ENCODE measurements around the gene IFITM1. TPM values are rescaled to one million over a fixed set of nuclear protein-coding genes. Genes with fewer than 3 reads are reported as not detected.

Gene IFITM1
- polyA plus RNA-seq, 3 donors, result 32.2 to 44.9 (median 33.7) TPM

GRCh38 chr11:292211-293121, 21.4 kb upstream of the IFITM1 start:
- no peak for DNase-seq

- DNase-seq, result no peak
Observed at GRCh38 chr11:293271-293851, 20.5 kb upstream of the IFITM1 start.

GRCh38 chr11:293852-294661, 19.8 kb upstream of the IFITM1 start:
- DNase-seq, result no peak

DNA sequence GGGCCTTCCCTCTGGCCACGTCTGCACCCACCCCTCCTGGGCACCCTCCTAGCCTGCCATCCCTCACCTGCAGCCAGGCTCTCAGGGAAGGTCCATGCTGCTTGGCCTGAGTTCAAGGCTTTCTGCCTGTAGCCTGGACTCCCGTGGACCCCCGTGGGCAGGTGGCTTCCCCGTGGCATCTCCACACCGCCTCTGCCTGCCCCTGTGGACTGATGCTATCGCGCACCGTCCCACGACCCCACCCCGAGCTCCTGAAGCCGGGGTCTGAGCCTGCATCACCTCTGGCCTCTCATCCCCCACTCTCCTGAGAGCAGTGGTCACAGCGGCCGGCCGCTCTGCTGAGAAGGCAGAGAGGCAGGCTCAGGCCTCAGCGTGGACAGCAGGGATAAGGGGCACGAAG, 19.1 kb upstream of the IFITM1 start:
- DNase-seq, result no peak

DNA sequence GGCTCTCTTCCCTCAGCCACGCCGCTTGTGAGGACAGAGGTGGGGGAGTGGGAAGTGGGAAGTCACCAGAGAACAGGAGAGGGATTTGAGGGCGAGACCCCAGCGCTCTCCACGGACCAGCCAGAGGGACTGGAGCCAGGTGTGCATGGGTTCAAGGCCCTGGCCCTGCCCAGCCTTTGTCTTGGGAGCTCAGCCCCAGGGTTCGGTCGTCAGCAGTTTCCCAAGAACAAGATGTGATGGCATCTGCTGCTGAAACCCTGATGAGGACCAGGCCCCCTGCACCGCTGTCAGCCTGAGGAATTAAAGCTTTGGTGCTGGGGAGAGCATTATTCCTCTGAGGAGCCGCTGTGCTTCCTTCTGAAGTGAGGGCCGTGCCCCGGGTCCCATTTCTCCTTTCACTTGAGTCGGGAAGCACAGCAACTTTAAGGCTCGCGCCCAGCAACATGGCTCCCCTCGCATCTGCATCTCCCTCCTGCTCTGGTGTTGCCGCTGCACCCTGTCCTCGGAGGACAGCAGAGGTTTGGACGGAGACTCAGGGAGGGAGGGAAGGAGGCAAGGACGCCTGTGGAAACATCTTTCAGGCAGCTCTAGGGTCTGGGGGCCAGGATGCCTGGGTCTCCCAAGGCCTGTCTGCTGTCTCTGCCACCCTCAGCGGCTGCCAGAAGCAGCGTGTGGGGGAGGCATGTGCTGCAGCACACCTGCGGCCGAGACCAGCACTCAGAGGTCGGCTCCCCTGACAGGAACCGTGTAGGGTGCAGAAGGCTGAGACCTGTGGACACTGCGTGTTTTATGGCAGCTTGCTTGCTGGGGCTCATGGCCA, 18.3 kb upstream of the IFITM1 start:
- DNase-seq, result no peak

DNA sequence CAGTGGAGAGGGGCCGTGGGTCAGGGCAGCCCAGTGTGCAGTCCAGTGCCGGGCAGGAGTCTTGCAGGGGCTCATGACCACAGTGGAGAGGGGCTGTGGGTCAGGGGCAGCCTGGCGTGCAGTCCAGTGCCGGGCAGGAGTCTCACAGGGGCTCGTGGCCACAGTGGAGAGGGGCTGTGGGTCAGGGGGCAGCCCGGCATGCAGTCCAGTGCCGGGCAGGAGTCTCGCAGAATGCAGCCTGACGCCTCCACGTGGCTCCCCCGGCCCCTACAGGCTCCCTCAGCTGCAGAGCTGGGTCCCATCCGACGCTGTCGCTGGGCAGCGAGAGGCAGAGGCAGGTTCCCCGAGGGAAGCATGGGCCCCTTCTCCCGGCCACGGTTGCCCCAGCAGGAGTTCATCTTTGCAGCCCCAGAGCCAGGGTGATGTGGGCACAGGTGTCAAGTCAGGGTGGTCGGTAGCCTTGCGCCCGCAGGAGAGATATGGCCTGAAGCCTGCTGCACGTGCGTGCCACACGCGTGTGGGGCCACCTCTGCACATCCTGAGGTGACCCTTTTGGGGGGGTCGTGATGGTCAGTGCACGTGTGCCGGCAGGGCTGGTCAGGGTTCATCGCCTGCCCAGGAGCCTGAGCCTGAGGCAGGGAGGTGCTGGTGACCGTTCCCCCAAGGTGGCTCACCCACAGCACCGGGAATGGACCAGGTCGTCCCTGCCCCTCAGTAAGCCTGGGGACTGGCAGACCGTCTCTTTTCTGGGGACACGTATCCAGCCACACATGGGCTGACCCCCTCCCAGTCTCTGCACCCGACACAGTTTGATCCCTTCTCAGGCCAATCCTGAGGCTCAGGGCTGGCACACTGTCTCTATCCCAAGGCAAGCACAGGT, 17.4 kb upstream of the IFITM1 start:
- no peak for DNase-seq

DNA sequence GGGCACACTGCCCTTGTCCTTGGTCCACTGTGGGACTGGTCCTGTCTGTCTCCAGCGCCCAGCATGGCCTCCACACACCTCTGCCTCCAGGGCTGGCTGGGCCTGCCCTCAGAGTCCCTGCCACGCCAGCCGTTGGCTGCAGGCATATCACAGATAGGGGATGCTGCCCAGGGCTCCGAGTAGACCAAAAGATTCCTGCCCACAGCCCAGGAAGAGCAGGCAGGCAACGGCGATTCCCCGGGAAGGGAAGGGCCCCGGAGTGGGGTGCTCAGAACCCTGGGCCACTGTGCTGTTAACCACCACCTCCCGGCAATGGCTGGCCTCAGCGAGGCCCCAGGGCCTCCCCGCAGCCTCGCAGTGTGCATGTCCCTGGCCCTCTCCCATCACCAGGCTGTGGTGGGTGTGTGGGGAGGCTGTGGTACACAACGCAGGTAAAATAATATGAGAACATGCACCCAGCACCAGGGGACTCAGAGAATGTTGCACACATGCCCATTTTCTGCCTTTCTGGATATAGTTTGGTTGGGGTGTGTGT, 16.7 kb upstream of the IFITM1 start:
- no peak for DNase-seq

GRCh38 chr11:297586-298405, 16.0 kb upstream of the IFITM1 start:
- no peak for DNase-seq

DNA sequence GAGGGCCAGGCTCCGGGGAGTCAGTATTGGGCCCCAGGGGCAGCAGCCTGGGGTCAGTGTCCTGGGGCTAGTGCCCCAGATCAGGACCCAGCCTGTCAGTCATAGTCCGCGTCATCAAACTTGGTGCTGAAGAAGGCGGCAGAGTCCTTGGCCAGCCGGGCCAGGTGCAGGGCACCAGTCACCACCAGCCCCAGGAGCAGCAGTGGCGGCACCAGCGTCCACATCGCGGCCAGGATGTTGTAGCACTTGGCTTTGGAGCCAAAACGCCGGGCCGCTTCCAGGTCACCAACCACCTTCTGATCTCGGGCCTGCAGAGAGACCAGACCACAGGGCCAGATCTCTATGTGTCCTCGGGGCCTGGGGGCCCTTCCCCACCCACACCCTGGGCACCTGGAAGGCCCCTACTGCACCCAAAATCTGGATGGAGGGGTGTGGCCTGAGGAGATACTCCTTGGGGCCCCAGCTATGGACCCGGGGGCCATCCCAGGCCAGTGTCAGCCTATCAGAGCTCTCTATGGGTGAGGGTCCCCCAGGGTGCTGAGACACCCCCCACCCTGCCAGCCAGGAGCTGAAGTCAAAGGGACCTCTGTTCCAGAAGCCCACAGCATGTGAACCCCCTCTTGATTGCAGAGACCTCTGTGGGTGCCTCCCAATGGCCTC, 15.3 kb upstream of the IFITM1 start:
- no peak for DNase-seq

GRCh38 chr11:299081-299891, 14.6 kb upstream of the IFITM1 start, which contains the start of gene IFITM5:
Gene IFITM5, minus strand, starts transcription at chr11:299526. Its CDS starts 36 bp downstream, at chr11:299490.
- DNase-seq, result no peak

GRCh38 chr11:299951-300735, 13.7 kb upstream of the IFITM1 start:
- no peak for DNase-seq

GRCh38 chr11:303363-303762, 10.5 kb upstream of the IFITM1 start:
- DNase-seq, result no peak

- no peak for DNase-seq
Observed at GRCh38 chr11:304061-304506, 9.8 kb upstream of the IFITM1 start.

DNA sequence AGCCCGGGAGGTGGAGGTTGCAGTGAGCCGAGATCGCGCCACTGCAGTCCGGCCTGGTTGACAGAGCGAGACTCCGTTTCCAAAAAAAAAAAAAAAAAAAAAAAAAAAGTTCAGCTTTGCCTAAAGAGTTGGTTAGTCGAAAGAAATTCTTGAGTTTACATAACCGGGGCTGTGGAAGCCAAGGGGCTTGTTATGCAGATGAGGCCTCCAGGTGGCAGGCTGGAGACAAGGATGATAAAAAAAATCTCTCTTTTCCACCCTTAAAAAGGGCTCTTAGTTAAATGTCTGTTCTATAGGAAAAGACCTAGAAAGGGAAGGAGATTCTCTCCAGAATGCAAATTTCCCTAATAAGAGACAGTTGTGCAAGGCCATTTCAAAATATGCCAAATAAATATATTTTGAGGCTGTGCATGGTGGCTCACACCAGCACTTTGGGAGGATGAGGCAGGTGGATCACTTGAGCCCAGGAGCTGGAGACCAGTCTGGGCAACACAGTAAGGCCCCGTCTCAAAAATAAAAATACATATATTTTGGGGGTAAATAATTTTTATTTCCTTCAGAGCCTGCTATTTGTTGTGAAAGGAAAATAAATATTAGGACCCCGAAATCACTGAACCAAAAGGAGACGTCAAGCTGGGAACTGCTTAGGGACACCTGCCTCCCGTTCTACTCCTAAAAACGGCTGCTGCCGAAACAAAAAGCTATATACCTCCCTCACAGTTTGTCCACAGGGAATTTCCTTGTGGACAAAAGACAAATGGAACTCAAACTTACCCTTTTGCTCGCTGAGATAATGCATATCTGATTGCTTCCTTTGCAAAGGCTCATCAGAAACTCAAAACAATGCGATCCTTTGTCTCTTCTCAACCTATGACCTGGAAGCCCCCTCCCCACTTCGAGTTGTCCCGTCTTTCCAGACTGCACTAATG, 8.7 kb upstream of the IFITM1 start:
- DNase-seq, result peak; percentile 70

DNA sequence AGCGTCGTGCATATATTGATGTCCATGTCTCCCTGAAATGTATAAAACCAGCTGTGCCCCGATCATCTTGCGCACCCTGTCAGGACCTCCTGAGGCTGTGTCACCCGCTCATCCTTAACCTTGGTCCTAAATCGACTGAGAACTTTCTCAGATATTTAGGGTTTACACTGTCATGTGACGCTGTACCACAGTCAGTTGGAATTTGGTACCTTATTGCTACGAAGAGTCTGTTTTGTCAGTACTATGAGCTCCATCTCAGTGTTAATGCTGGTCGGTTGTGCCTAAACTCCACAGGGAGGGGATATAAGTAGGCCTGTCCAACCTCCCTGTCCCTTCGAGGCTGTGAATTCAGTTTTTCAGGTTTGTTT, 8.0 kb upstream of the IFITM1 start:
- DNase-seq, result no peak
